Esophagus muscularis mucosa (tissue), 3 donors: ENCODE results near the gene CHSY3.

ENCODE experiments used
- CTCF ChIP-seq, 3 experiments: fragments of 200-600 bp in 2 of 3; fragments of 450-650 bp in 1 of 3; sonication (generic) in 2 of 3; IDR thresholded peaks; one replicate each; pipeline ENCODE4 v1.5.1; 2017 to 2019; ENCODE audit warnings: antibody characterized with exemption in 3 of 3, mild to moderate bottlenecking in 2 of 3, moderate library complexity in 1 of 3
- POLR2A ChIP-seq: fragments of 450-650 bp; IDR thresholded peaks from one replicate; pipeline ENCODE4 v1.6.1; 2017; ENCODE audit warnings: antibody characterized with exemption, moderate library complexity, mild to moderate bottlenecking, low read depth

GRCh38 chr5:130023604-130024003, 119.3 kb downstream of the CHSY3 start:
- TF ChIP-seq CTCF (IDR thresholded peaks at IDR 0.05) (no peak), POLR2A (no peak)
